HUES6 (cell line): Measurements from ENCODE around the gene GALK2.
"Not testable (repeated sequence)": the region's sequence is repeated elsewhere in the genome, so short reads cannot be mapped to it uniquely, and the experiment has no call there.

Experiments used
- H3K27ac ChIP-seq: 2 replicates; pipeline ENCODE4 v1.7.0; 2013; ENCODE audit warnings: low read depth, mild to moderate bottlenecking, low read length, inconsistent platforms
- H3K27me3 ChIP-seq: 2 replicates; pipeline ENCODE4 v1.6.1; 2013; ENCODE audit warnings: low read length; ENCODE audit not compliant: control insufficient read depth, insufficient read depth
- H3K36me3 ChIP-seq: 2 replicates; pipeline ENCODE4 v1.6.1; 2013; ENCODE audit warnings: low read length; ENCODE audit not compliant: control insufficient read depth, insufficient read depth
- H3K4me1 ChIP-seq: 2 replicates; pipeline ENCODE4 v1.6.1; 2013; ENCODE audit warnings: low read length; ENCODE audit not compliant: control insufficient read depth, insufficient read depth
- H3K4me3 ChIP-seq: 2 replicates; pipeline ENCODE4 v1.5.1; 2013; ENCODE audit warnings: low read depth, low read length
- H3K9ac ChIP-seq: one replicate; pipeline ENCODE4 v1.6.1; 2013; ENCODE audit warnings: mild to moderate bottlenecking, low read length
- H3K9me3 ChIP-seq: 2 replicates; pipeline ENCODE4 v1.6.1; 2013; ENCODE audit warnings: low read depth, low read length; ENCODE audit not compliant: control insufficient read depth, insufficient read depth

Gene GALK2

GRCh38 chr15:49164865-49165264, 5.2 kb upstream of the GALK2 start:
- Histone ChIP-seq H3K4me1 (no peaks in the 10 kb centered on the region), H3K9ac (no peak overlapping the region), H3K4me3 (no peak overlapping the region), H3K9me3 (no peaks in the 10 kb centered on the region), H3K36me3 (no peaks in the 10 kb centered on the region), H3K27ac (no peak overlapping the region), H3K27me3 (peaks cover 4% of the 10 kb centered on the region; the same call in 1 of the 2 replicates)

- Histone ChIP-seq H3K27ac (no peak overlapping the region), H3K4me1 (no peaks in the 10 kb centered on the region), H3K36me3 (no peaks in the 10 kb centered on the region), H3K4me3 (no peak overlapping the region), H3K27me3 (peaks cover 4% of the 10 kb centered on the region; the same call in 1 of the 2 replicates), H3K9me3 (no peaks in the 10 kb centered on the region), H3K9ac (no peak overlapping the region)
Observed at GRCh38 chr15:49168016-49168415, 2.0 kb upstream of the GALK2 start.

GRCh38 chr15:49171790-49172189, 1.7 kb downstream of the GALK2 start:
- no peak overlapping the region for H3K4me3 ChIP-seq
- no peaks in the 10 kb centered on the region for H3K36me3 ChIP-seq
- H3K9ac ChIP-seq = no peak overlapping the region
- H3K4me1 ChIP-seq = no peaks in the 10 kb centered on the region
- peaks cover 4% of the 10 kb centered on the region; the same call in 1 of the 2 replicates for H3K27me3 ChIP-seq
- no peak overlapping the region for H3K27ac ChIP-seq
- peaks cover 15% of the 10 kb centered on the region for H3K9me3 ChIP-seq

GRCh38 chr15:49174902-49175301, 4.9 kb downstream of the GALK2 start:
- H3K27ac ChIP-seq = no peak overlapping the region
- H3K36me3 ChIP-seq = no peaks in the 10 kb centered on the region
- no peak overlapping the region for H3K9ac ChIP-seq
- no peak overlapping the region for H3K4me3 ChIP-seq
- no peaks in the 10 kb centered on the region for H3K27me3 ChIP-seq
- H3K4me1 ChIP-seq = peaks cover 6% of the 10 kb centered on the region
- peaks cover 15% of the 10 kb centered on the region for H3K9me3 ChIP-seq

- not testable (repeated sequence) for H3K4me3 ChIP-seq, H3K9ac ChIP-seq, H3K27me3 ChIP-seq, H3K27ac ChIP-seq, H3K36me3 ChIP-seq
- Histone ChIP-seq H3K4me1 (peaks cover 13% of the 10 kb centered on the region), H3K9me3 (peaks cover 15% of the 10 kb centered on the region)
Observed at GRCh38 chr15:49175582-49176397, 5.7 kb downstream of the GALK2 start.

GRCh38 chr15:49178497-49178896, 8.4 kb downstream of the GALK2 start:
- peaks cover 15% of the 10 kb centered on the region for H3K9me3 ChIP-seq
- H3K4me1 ChIP-seq = peaks cover 13% of the 10 kb centered on the region
- no peaks in the 10 kb centered on the region for H3K27me3 ChIP-seq
- H3K9ac ChIP-seq = no peak overlapping the region
- no peak overlapping the region for H3K4me3 ChIP-seq
- H3K36me3 ChIP-seq = no peaks in the 10 kb centered on the region
- no peak overlapping the region for H3K27ac ChIP-seq

- Histone ChIP-seq H3K27me3 (no peaks in the 10 kb centered on the region), H3K4me3 (no peak overlapping the region), H3K9ac (no peak overlapping the region), H3K36me3 (no peaks in the 10 kb centered on the region), H3K9me3 (peaks cover 15% of the 10 kb centered on the region), H3K4me1 (peaks cover 13% of the 10 kb centered on the region), H3K27ac (no peak overlapping the region)
Observed at GRCh38 chr15:49179433-49180190, 9.6 kb downstream of the GALK2 start.

GRCh38 chr15:49182128-49182527, 12.1 kb downstream of the GALK2 start:
- Histone ChIP-seq H3K27me3 (no peaks in the 10 kb centered on the region), H3K9me3 (no peaks in the 10 kb centered on the region), H3K36me3 (no peaks in the 10 kb centered on the region), H3K27ac (no peak overlapping the region), H3K4me1 (peaks cover 13% of the 10 kb centered on the region), H3K4me3 (no peak overlapping the region), H3K9ac (no peak overlapping the region)

GRCh38 chr15:49183741-49184140, 13.7 kb downstream of the GALK2 start:
- H3K27me3 ChIP-seq, H3K27ac ChIP-seq, H3K36me3 ChIP-seq, H3K9me3 ChIP-seq, H3K4me3 ChIP-seq, H3K9ac ChIP-seq: not testable (repeated sequence)
- peaks cover 26% of the 10 kb centered on the region for H3K4me1 ChIP-seq

- H3K27me3 ChIP-seq = no peaks in the 10 kb centered on the region
- no peak overlapping the region for H3K9ac ChIP-seq
- H3K36me3 ChIP-seq = no peaks in the 10 kb centered on the region
- H3K9me3 ChIP-seq = no peaks in the 10 kb centered on the region
- peaks cover 19% of the 10 kb centered on the region for H3K4me1 ChIP-seq
- no peak overlapping the region for H3K4me3 ChIP-seq
- H3K27ac ChIP-seq = no peak overlapping the region
Observed at GRCh38 chr15:49185473-49185872, 15.4 kb downstream of the GALK2 start.

GRCh38 chr15:49187549-49188245, 17.6 kb downstream of the GALK2 start:
- H3K9me3 ChIP-seq = no peaks in the 10 kb centered on the region
- no peak overlapping the region for H3K4me3 ChIP-seq
- no peaks in the 10 kb centered on the region for H3K36me3 ChIP-seq
- H3K27me3 ChIP-seq = no peaks in the 10 kb centered on the region
- no peak overlapping the region for H3K9ac ChIP-seq
- no peak overlapping the region for H3K27ac ChIP-seq
- H3K4me1 ChIP-seq = peaks cover 22% of the 10 kb centered on the region
